Measurements from ENCODE around the gene CTNNA2.

The CTNNA2 gene

GRCh38 chr2:79630060-79630459, 117.2 kb downstream of the CTNNA2 start:
- no peak overlapping the region for H3K27ac Mint-ChIP-seq
- peaks cover 24% of the 10 kb centered on the region for H3K9me3 Mint-ChIP-seq
- H3K27me3 Mint-ChIP-seq, result no peaks in the 10 kb centered on the region
- no peak overlapping the region for H3K4me3 Mint-ChIP-seq
- DNase-seq, result no peak
- H3K36me3 Mint-ChIP-seq (ENCODE audit: low read depth), result no peaks in the 10 kb centered on the region
- H3K4me1 Mint-ChIP-seq (ENCODE audit: low read depth), result no peaks in the 10 kb centered on the region

DNA sequence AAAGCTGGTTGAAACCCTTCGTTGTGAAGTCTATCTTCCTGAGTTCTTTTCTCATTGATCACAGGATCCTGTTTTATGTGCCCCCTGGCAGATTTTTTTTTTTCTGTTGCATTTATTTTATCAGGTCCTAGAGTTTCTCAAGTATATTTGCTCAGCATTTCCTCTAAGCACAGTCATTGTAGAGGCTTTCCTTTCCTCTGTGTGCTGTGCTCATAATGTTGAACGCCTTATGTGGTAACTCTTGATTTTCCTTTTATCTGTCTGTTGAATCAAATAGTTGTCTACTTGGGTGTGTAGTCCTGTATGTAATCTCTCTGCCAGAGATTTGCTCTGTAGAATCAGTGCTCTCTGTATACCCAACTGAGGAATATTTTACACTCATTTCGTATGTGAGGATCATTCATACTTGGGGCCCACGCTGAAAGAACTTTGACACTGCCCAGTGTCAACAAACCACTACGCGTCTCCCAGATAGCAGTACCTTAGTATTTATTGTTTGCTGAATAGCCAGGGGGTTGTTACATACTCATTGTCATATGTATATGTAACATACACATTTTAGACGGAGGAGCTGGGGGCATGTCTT, 118.2 kb downstream of the CTNNA2 start:
- peaks cover 24% of the 10 kb centered on the region for H3K9me3 Mint-ChIP-seq
- no peaks in the 10 kb centered on the region for H3K4me1 Mint-ChIP-seq (ENCODE audit: low read depth)
- DNase-seq, result no peak
- H3K27ac Mint-ChIP-seq, result no peak overlapping the region
- no peaks in the 10 kb centered on the region for H3K27me3 Mint-ChIP-seq
- no peaks in the 10 kb centered on the region for H3K36me3 Mint-ChIP-seq (ENCODE audit: low read depth)
- H3K4me3 Mint-ChIP-seq, result no peak overlapping the region

DNA sequence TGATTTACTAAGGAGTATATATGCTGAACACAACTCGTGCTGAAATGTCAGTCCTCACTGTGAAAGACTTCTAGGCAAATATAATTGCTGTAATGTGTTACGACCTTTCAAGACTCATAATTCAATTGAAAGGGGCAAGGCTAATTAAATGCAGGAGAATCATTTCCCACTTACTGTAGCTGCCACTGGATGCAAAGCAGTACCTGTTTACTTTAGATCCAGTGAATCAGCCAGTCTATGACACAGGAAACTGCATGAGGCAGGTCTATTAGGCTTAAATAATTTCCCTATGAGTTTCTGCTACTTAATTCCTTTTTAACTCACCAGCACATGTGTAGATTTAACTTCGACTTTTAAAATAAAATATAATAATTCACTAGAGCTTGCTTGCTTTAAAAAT, 125.6 kb downstream of the CTNNA2 start:
- H3K27me3 Mint-ChIP-seq, result no peaks in the 10 kb centered on the region
- no peaks in the 10 kb centered on the region for H3K36me3 Mint-ChIP-seq (ENCODE audit: low read depth)
- no peak for DNase-seq
- no peaks in the 10 kb centered on the region for H3K4me1 Mint-ChIP-seq (ENCODE audit: low read depth)
- H3K4me3 Mint-ChIP-seq, result no peak overlapping the region
- peaks cover 19% of the 10 kb centered on the region for H3K9me3 Mint-ChIP-seq
- no peak overlapping the region for H3K27ac Mint-ChIP-seq

- Mint-ChIP-seq H3K27me3 (no peaks in the 10 kb centered on the region), H3K36me3 (ENCODE audit: low read depth) (no peaks in the 10 kb centered on the region), H3K4me3 (no peak overlapping the region)
These were observed 126.1 kb downstream of the CTNNA2 start for GRCh38 chr2:79638954-79639353.

GRCh38 chr2:79640001-79640400, 127.2 kb downstream of the CTNNA2 start:
- Mint-ChIP-seq H3K27me3 (no peaks in the 10 kb centered on the region), H3K36me3 (ENCODE audit: low read depth) (no peaks in the 10 kb centered on the region), H3K4me1 (ENCODE audit: low read depth) (no peaks in the 10 kb centered on the region), H3K27ac (no peak overlapping the region), H3K9me3 (peaks cover 17% of the 10 kb centered on the region), H3K4me3 (no peak overlapping the region)
- no peak for DNase-seq

More at GRCh38 chr2:79638954-79639353, 126.1 kb downstream of the CTNNA2 start:
- Mint-ChIP-seq H3K9me3 (peaks cover 22% of the 10 kb centered on the region), H3K27ac (no peak overlapping the region), H3K4me1 (ENCODE audit: low read depth) (no peaks in the 10 kb centered on the region)
- DNase-seq, result no peak

DNA sequence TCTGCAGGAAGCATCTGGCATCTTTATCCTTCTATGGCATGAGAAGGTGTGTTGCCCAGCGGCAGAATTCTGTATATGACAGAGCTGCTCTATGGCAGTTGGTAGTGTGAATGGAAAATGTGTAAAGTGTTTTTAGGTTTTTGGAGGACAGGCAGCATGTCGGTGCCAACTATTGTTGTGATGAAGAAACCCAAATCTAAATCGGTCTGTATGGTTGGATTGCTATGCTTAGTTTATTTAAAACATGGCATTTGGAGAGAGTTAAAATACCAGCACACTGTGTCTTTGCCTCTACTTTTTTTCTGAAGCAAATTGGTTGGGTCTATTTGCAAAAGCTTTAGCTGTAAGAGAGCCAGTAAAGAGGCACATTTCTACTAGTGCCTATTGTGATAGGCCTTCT, 136.7 kb downstream of the CTNNA2 start:
- H3K36me3 Mint-ChIP-seq (ENCODE audit: low read depth), result no peaks in the 10 kb centered on the region
- no peak overlapping the region for H3K27ac Mint-ChIP-seq
- peaks cover 49% of the 10 kb centered on the region for H3K9me3 Mint-ChIP-seq
- H3K27me3 Mint-ChIP-seq, result no peaks in the 10 kb centered on the region
- DNase-seq, result no peak
- H3K4me3 Mint-ChIP-seq, result no peak overlapping the region
- H3K4me1 Mint-ChIP-seq (ENCODE audit: low read depth), result no peaks in the 10 kb centered on the region

DNA sequence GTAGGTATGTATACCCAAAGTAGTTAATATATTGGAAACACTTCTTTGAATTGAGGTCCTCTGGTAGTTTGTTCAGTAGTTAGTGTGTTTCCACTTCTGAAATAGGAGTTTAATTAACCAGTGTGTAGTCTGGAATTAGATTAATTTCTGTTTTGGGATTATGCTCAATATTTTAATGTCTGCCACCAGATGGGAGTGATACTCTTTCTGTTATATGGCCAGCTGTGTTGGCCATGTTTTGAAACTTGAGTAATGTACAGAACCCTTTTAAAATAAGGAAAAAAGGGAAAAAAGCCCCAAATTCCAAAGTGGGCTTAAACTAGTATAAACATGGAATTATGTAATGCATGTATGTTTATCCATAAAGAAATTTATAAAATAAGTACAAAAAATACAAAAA, 147.7 kb downstream of the CTNNA2 start:
- no peak overlapping the region for H3K4me3 Mint-ChIP-seq

DNA sequence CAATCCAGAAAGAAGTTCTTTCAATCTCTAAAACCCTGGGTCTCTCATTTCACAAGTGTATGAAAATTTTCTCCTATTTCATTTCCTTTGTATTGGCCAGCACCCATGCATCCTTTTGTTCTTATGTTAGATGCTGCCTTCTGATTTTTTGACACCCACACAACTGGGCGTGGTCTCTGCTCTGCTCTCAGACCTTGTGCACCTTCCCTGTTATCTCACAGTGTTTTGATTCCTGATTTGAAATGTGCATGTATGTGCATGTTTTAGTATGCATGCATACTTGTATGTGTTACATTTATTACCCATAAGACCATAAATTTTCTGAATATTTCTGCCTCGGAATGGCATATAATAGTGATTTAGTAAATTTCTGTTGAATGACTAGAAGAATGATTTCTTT, 152.2 kb downstream of the CTNNA2 start:
- Mint-ChIP-seq H3K9me3 (peaks cover 16% of the 10 kb centered on the region), H3K27ac (no peak overlapping the region), H3K4me1 (ENCODE audit: low read depth) (no peaks in the 10 kb centered on the region), H3K4me3 (no peak overlapping the region), H3K27me3 (no peaks in the 10 kb centered on the region), H3K36me3 (ENCODE audit: low read depth) (no peaks in the 10 kb centered on the region)
- no peak for DNase-seq

More for the DNA sequence above, 147.7 kb downstream of the CTNNA2 start:
- Mint-ChIP-seq H3K36me3 (ENCODE audit: low read depth) (no peaks in the 10 kb centered on the region), H3K4me1 (ENCODE audit: low read depth) (no peaks in the 10 kb centered on the region), H3K9me3 (peaks cover 14% of the 10 kb centered on the region), H3K27me3 (no peaks in the 10 kb centered on the region), H3K27ac (no peak overlapping the region)
- DNase-seq, result no peak

- Mint-ChIP-seq H3K36me3 (ENCODE audit: low read depth) (no peaks in the 10 kb centered on the region), H3K27ac (no peak overlapping the region), H3K27me3 (no peaks in the 10 kb centered on the region), H3K9me3 (peaks cover 16% of the 10 kb centered on the region), H3K4me3 (no peak overlapping the region), H3K4me1 (ENCODE audit: low read depth) (no peaks in the 10 kb centered on the region)
- DNase-seq, result no peak
These were observed 153.6 kb downstream of the CTNNA2 start for GRCh38 chr2:79666430-79666829.

GRCh38 chr2:79669714-79670113, 156.9 kb downstream of the CTNNA2 start:
- no peak for DNase-seq
- Mint-ChIP-seq H3K36me3 (ENCODE audit: low read depth) (no peaks in the 10 kb centered on the region), H3K27ac (no peak overlapping the region), H3K4me3 (no peak overlapping the region), H3K4me1 (ENCODE audit: low read depth) (no peaks in the 10 kb centered on the region), H3K9me3 (peaks cover 9% of the 10 kb centered on the region), H3K27me3 (no peaks in the 10 kb centered on the region)

GRCh38 chr2:79670198-79670597, 157.3 kb downstream of the CTNNA2 start:
- Mint-ChIP-seq H3K9me3 (peaks cover 5% of the 10 kb centered on the region), H3K27ac (no peak overlapping the region), H3K27me3 (no peaks in the 10 kb centered on the region), H3K36me3 (ENCODE audit: low read depth) (no peaks in the 10 kb centered on the region), H3K4me1 (ENCODE audit: low read depth) (no peaks in the 10 kb centered on the region), H3K4me3 (no peak overlapping the region)
- no peak for DNase-seq

- Mint-ChIP-seq H3K9me3 (peaks cover 11% of the 10 kb centered on the region), H3K4me3 (no peak overlapping the region), H3K27ac (no peak overlapping the region), H3K4me1 (ENCODE audit: low read depth) (no peaks in the 10 kb centered on the region), H3K27me3 (no peaks in the 10 kb centered on the region), H3K36me3 (ENCODE audit: low read depth) (no peaks in the 10 kb centered on the region)
- DNase-seq, result no peak
These were observed 174.0 kb downstream of the CTNNA2 start for GRCh38 chr2:79686884-79687283.

DNA sequence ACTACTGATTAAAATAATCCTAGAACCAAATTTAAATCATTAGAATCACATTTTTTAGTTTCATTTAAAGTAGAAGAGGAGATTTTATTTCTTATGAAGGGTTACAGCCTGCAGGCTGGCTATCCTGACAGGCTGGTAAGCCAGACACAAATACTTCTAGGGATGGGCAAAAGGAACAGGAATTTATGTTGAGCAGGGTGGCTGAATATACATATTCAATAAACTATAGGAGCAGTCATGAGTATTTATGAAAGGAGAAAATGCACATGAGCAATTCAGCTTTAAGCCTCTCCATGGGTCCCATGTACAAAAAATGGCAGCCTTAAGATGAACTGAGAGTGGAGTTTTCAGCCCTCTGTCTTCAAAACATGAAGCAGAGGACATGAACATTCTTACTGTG, 182.4 kb downstream of the CTNNA2 start:
- H3K27me3 Mint-ChIP-seq, result no peaks in the 10 kb centered on the region
- H3K4me1 Mint-ChIP-seq (ENCODE audit: low read depth), result no peaks in the 10 kb centered on the region
- H3K36me3 Mint-ChIP-seq (ENCODE audit: low read depth), result no peaks in the 10 kb centered on the region
- no peak overlapping the region for H3K4me3 Mint-ChIP-seq
- H3K27ac Mint-ChIP-seq, result no peak overlapping the region
- peaks cover 6% of the 10 kb centered on the region for H3K9me3 Mint-ChIP-seq
- DNase-seq, result no peak

DNA sequence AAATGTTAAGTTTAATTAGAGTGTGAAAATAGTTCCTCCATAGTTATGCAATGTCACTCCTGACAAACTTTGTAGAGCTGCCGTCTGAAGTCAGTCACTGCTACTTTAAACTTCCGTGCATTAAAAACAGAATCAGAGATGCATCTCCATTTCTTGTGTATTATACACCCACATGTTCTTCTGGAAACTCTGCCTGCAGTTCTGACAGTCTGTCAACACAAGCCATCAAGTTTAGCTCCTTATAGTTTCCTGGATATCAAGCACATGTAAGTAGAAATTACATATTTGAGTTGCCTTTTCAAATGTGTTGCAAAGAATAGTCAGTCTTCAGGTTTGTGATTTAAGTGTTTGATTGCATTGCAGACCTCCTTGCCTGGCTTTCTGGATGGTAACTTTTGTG, 184.3 kb downstream of the CTNNA2 start:
- no peak for DNase-seq
- peaks cover 4% of the 10 kb centered on the region for H3K9me3 Mint-ChIP-seq
- H3K27ac Mint-ChIP-seq, result no peak overlapping the region
- no peak overlapping the region for H3K4me3 Mint-ChIP-seq
- H3K36me3 Mint-ChIP-seq (ENCODE audit: low read depth), result no peaks in the 10 kb centered on the region
- no peaks in the 10 kb centered on the region for H3K27me3 Mint-ChIP-seq
- no peaks in the 10 kb centered on the region for H3K4me1 Mint-ChIP-seq (ENCODE audit: low read depth)

GRCh38 chr2:79700651-79701050, 187.8 kb downstream of the CTNNA2 start:
- no peak for DNase-seq
- Mint-ChIP-seq H3K27ac (no peak overlapping the region), H3K27me3 (no peaks in the 10 kb centered on the region), H3K4me1 (ENCODE audit: low read depth) (no peaks in the 10 kb centered on the region), H3K36me3 (ENCODE audit: low read depth) (no peaks in the 10 kb centered on the region), H3K4me3 (no peak overlapping the region), H3K9me3 (peaks cover 4% of the 10 kb centered on the region)

GRCh38 chr2:79702905-79703304, 190.1 kb downstream of the CTNNA2 start:
- H3K4me1 Mint-ChIP-seq (ENCODE audit: low read depth), result no peaks in the 10 kb centered on the region
- peaks cover 4% of the 10 kb centered on the region for H3K9me3 Mint-ChIP-seq
- no peaks in the 10 kb centered on the region for H3K36me3 Mint-ChIP-seq (ENCODE audit: low read depth)
- no peak overlapping the region for H3K27ac Mint-ChIP-seq
- H3K4me3 Mint-ChIP-seq, result no peak overlapping the region
- no peaks in the 10 kb centered on the region for H3K27me3 Mint-ChIP-seq
- no peak for DNase-seq
